BE2C (cell line): Measurements from ENCODE around the gene IL20RA.
A peak's percentile ranks its signal among the peaks of the same experiment; 100 is the strongest.
"Not testable (repeated sequence)": the region's sequence is repeated elsewhere in the genome, so short reads cannot be mapped to it uniquely, and the experiment has no call there.

Experiments
- DNase-seq: peaks from one replicate; pipeline ENCODE4 v3.0.0-alpha.2; 2020
- H3K27me3 ChIP-seq: fragments of 250-450 bp; sonication (Bioruptor Pico); 2 replicates; pipeline ENCODE4 v1.5.1; 2020; ENCODE audit warnings: mild to moderate bottlenecking
- H3K36me3 ChIP-seq: fragments of 250-450 bp; sonication (Bioruptor Pico); 2 replicates; pipeline ENCODE4 v1.5.1; 2020; ENCODE audit warnings: mild to moderate bottlenecking
- H3K4me1 ChIP-seq: fragments of 250-450 bp; sonication (Bioruptor Pico); 2 replicates; pipeline ENCODE4 v1.5.1; 2020
- H3K4me3 ChIP-seq: 2 replicates; pipeline ENCODE4 v1.5.1; 2011; ENCODE audit warnings: low read depth, low read length
- H3K9me3 ChIP-seq: fragments of 250-450 bp; sonication (Bioruptor Pico); 2 replicates; pipeline ENCODE4 v1.5.1; 2020
- CTCF ChIP-seq: IDR thresholded peaks from 2 replicates; pipeline ENCODE4 v1.5.1; 2012; ENCODE audit warnings: mild to moderate bottlenecking, low read depth, low read length

The IL20RA gene

GRCh38 chr6:137086031-137086430 is 41.3 kb upstream of the IL20RA start:
- no peak for TF ChIP-seq CTCF
- no peaks in the 10 kb centered on the region for H3K27me3 ChIP-seq
- DNase-seq: no peak
- no peaks in the 10 kb centered on the region for H3K4me1 ChIP-seq
- H3K9me3 ChIP-seq: no peaks in the 10 kb centered on the region
- H3K4me3 ChIP-seq: no peak overlapping the region
- no peaks in the 10 kb centered on the region for H3K36me3 ChIP-seq

GRCh38 chr6:137084865-137085617 is 40.3 kb upstream of the IL20RA start:
- no peak for TF ChIP-seq CTCF
- Histone ChIP-seq H3K4me1 (no peaks in the 10 kb centered on the region), H3K36me3 (no peaks in the 10 kb centered on the region), H3K4me3 (no peak overlapping the region), H3K27me3 (no peaks in the 10 kb centered on the region), H3K9me3 (no peaks in the 10 kb centered on the region)
- no peak for DNase-seq

- no peaks in the 10 kb centered on the region for H3K4me1 ChIP-seq
- H3K4me3 ChIP-seq: no peak overlapping the region
- no peak for DNase-seq
- TF ChIP-seq CTCF: no peak
- no peaks in the 10 kb centered on the region for H3K36me3 ChIP-seq
- H3K27me3 ChIP-seq: no peaks in the 10 kb centered on the region
- H3K9me3 ChIP-seq: no peaks in the 10 kb centered on the region
Measured at GRCh38 chr6:137084090-137084489, 39.3 kb upstream of the IL20RA start.

- no peak overlapping the region for H3K4me3 ChIP-seq
- no peaks in the 10 kb centered on the region for H3K36me3 ChIP-seq
- H3K9me3 ChIP-seq: no peaks in the 10 kb centered on the region
- no peaks in the 10 kb centered on the region for H3K27me3 ChIP-seq
- no peak for TF ChIP-seq CTCF
- DNase-seq: no peak
- H3K4me1 ChIP-seq: no peaks in the 10 kb centered on the region
Measured at GRCh38 chr6:137081997-137082396, 37.2 kb upstream of the IL20RA start.

- TF ChIP-seq CTCF: no peak
- H3K9me3 ChIP-seq: no peaks in the 10 kb centered on the region
Measured at GRCh38 chr6:137080711-137081110, 35.9 kb upstream of the IL20RA start.

GRCh38 chr6:137076277-137077068 is 31.7 kb upstream of the IL20RA start:
- H3K4me1 ChIP-seq: no peaks in the 10 kb centered on the region
- H3K36me3 ChIP-seq: no peaks in the 10 kb centered on the region
- peak; percentile 91 for TF ChIP-seq CTCF
- peak; percentile 80 for DNase-seq
- H3K9me3 ChIP-seq: no peaks in the 10 kb centered on the region
- no peak overlapping the region for H3K4me3 ChIP-seq
- no peaks in the 10 kb centered on the region for H3K27me3 ChIP-seq

More at GRCh38 chr6:137080711-137081110, 35.9 kb upstream of the IL20RA start:
- Histone ChIP-seq H3K27me3 (no peaks in the 10 kb centered on the region), H3K4me1 (no peaks in the 10 kb centered on the region), H3K36me3 (no peaks in the 10 kb centered on the region), H3K4me3 (no peak overlapping the region)
- no peak for DNase-seq

- DNase-seq, H3K27me3 ChIP-seq, H3K36me3 ChIP-seq, H3K4me3 ChIP-seq, H3K9me3 ChIP-seq, H3K4me1 ChIP-seq: not testable (repeated sequence)
Measured at GRCh38 chr6:137075790-137076189, 31.0 kb upstream of the IL20RA start.
